Uterus (tissue), 4 donors: Measurements from ENCODE around the gene RNF157. TPM values are rescaled to one million over a fixed set of nuclear protein-coding genes. Genes with fewer than 3 reads are reported as not detected.
A peak's percentile ranks its signal among the peaks of the same experiment; 100 is the strongest.

ENCODE experiments used
- DNase-seq, 2 donors: peaks; one replicate each; pipeline ENCODE4 v3.0.0-alpha.2; 2019 to 2020
- H3K27ac ChIP-seq, 2 donors: fragments of 200-600 bp; sonication (generic); 1 replicate in 1 of 2; 2 replicates in 1 of 2; pipeline ENCODE4 v1.5.1; 2016 to 2018
- H3K27me3 ChIP-seq, 2 donors: fragments of 200-600 bp; sonication (generic); one replicate each; pipeline ENCODE4 v1.5.1; 2018 to 2019; ENCODE audit warnings: control low read depth in 1 of 2
- H3K36me3 ChIP-seq, 2 donors: fragments of 200-600 bp; sonication (generic); one replicate each; pipeline ENCODE4 v1.5.1; 2019; ENCODE audit warnings: control low read depth in 1 of 2
- H3K4me1 ChIP-seq, 2 donors: fragments of 200-600 bp; sonication (generic); one replicate each; pipeline ENCODE4 v1.5.1; 2018 to 2019; ENCODE audit warnings: control low read depth in 1 of 2
- H3K4me3 ChIP-seq, 2 donors: fragments of 200-600 bp; sonication (generic); 1 replicate in 1 of 2; 2 replicates in 1 of 2; pipeline ENCODE4 v1.5.1; 2018 to 2019; ENCODE audit warnings: mild to moderate bottlenecking in 1 of 2
- H3K9me3 ChIP-seq, 2 donors: fragments of 200-600 bp; sonication (generic); one replicate each; pipeline ENCODE4 v1.5.1; 2019; ENCODE audit warnings: control low read depth in 1 of 2
- CTCF ChIP-seq, 4 experiments: fragments of 200-600 bp in 2 of 4; fragments of 450-650 bp in 2 of 4; sonication (generic) in 2 of 4; IDR thresholded peaks; one replicate each; pipeline ENCODE4 v1.5.1; 2016 to 2019; ENCODE audit warnings: antibody characterized with exemption in 4 of 4, mild to moderate bottlenecking in 2 of 4, moderate library complexity in 1 of 4
- POLR2A ChIP-seq, 2 donors: fragments of 450-650 bp; IDR thresholded peaks; one replicate each; pipeline ENCODE4 v1.6.1; 2016; ENCODE audit warnings: antibody characterized with exemption in 2 of 2, mild to moderate bottlenecking in 1 of 2, moderate library complexity in 1 of 2
- intact Hi-C: fragments of 100-400 bp; cut with DNase I; formaldehyde crosslinking; loops from one replicate; pipeline ENCODE4 v1.15.1; 2023; ENCODE audit warnings: low total_unique reads
- total RNA-seq, 4 donors: library from RNA; depleted of rRNA in 3 of 4; stranded (reverse); fragments of >200 nt in 3 of 4; gene quantifications; one replicate each; pipeline versions ENCODE4 v1.1.0 to v1.2.4, GENCODE V29; 2014 to 2023
- donor health status: DM: yes; HTN: yes; CAD: no.

The RNF157 gene
- total RNA-seq, 4 donors from 2014 or later = 0.77 to 5.7 (median 1.7) TPM

- intact Hi-C loops = loop anchor here (5.0 kb wide), 1 partner anchor 155 kb away; no protein-coding TSS in a partner anchor
- H3K27me3 ChIP-seq = no peaks in the 10 kb centered on the region
- H3K9me3 ChIP-seq = no peaks in the 10 kb centered on the region
- peak overlapping the region in 1 of 2 donors; percentile 24 for H3K4me3 ChIP-seq
- H3K36me3 ChIP-seq = no peaks in the 10 kb centered on the region
- no peaks in the 10 kb centered on the region for H3K4me1 ChIP-seq
- DNase-seq = peak in 1 of 2 donors; percentile 31
- H3K27ac ChIP-seq = no peak overlapping the region
- TF ChIP-seq POLR2A (IDR thresholded peaks at IDR 0.05) (no peak), CTCF (IDR thresholded peaks at IDR 0.05) (no peak)
These were observed 118.3 kb downstream of the RNF157 start for GRCh38 chr17:76121932-76122430.

- no peaks in the 10 kb centered on the region for H3K4me1 ChIP-seq
- H3K27me3 ChIP-seq = no peaks in the 10 kb centered on the region
- no peak overlapping the region for H3K27ac ChIP-seq
- no peaks in the 10 kb centered on the region for H3K9me3 ChIP-seq
- intact Hi-C loops = loop anchor here (5.0 kb wide), 1 partner anchor 157 kb away; no protein-coding TSS in a partner anchor
- H3K4me3 ChIP-seq = no peak overlapping the region
- no peak for TF ChIP-seq CTCF (IDR thresholded peaks at IDR 0.05)
- no peak for TF ChIP-seq POLR2A (IDR thresholded peaks at IDR 0.05)
- no peaks in the 10 kb centered on the region for H3K36me3 ChIP-seq
- DNase-seq = no peak
These were observed 119.7 kb downstream of the RNF157 start for GRCh38 chr17:76120658-76121008.

- intact Hi-C loops = loop anchor here (5.0 kb wide), 1 partner anchor 158 kb away; no protein-coding TSS in a partner anchor
- Histone ChIP-seq H3K4me1 (no peaks in the 10 kb centered on the region), H3K4me3 (no peak overlapping the region), H3K27me3 (no peaks in the 10 kb centered on the region), H3K27ac (no peak overlapping the region), H3K36me3 (no peaks in the 10 kb centered on the region), H3K9me3 (no peaks in the 10 kb centered on the region)
- no peak for DNase-seq
- TF ChIP-seq POLR2A (IDR thresholded peaks at IDR 0.05) (no peak), CTCF (IDR thresholded peaks at IDR 0.05) (no peak)
These were observed 120.6 kb downstream of the RNF157 start for GRCh38 chr17:76119409-76120371.

GRCh38 chr17:76115138-76115754 lies 125.0 kb downstream of the RNF157 start:
- intact Hi-C loops = no loop called here
- Histone ChIP-seq H3K27ac (no peak overlapping the region), H3K36me3 (no peaks in the 10 kb centered on the region), H3K9me3 (no peaks in the 10 kb centered on the region), H3K27me3 (no peaks in the 10 kb centered on the region), H3K4me1 (no peaks in the 10 kb centered on the region), H3K4me3 (no peak overlapping the region)
- no peak for DNase-seq
- TF ChIP-seq POLR2A (IDR thresholded peaks at IDR 0.05) (no peak), CTCF (IDR thresholded peaks at IDR 0.05) (no peak)

GRCh38 chr17:76111956-76112355 lies 128.3 kb downstream of the RNF157 start:
- Histone ChIP-seq H3K27ac (no peak overlapping the region), H3K27me3 (no peaks in the 10 kb centered on the region), H3K4me3 (no peak overlapping the region), H3K9me3 (no peaks in the 10 kb centered on the region), H3K4me1 (no peaks in the 10 kb centered on the region), H3K36me3 (no peaks in the 10 kb centered on the region)
- intact Hi-C loops = no loop called here
- no peak for DNase-seq
- no peak for TF ChIP-seq POLR2A (IDR thresholded peaks at IDR 0.05)
- TF ChIP-seq CTCF (IDR thresholded peaks at IDR 0.05) = no peak
